ENCODE data around the gene BAZ2A. TPM values are rescaled to one million over a fixed set of nuclear protein-coding genes. Genes with fewer than 3 reads are reported as not detected.

BAZ2A gene
- total and polyA plus RNA-seq, 2 experiments from 2014 or later: 109 to 111 TPM

DNA sequence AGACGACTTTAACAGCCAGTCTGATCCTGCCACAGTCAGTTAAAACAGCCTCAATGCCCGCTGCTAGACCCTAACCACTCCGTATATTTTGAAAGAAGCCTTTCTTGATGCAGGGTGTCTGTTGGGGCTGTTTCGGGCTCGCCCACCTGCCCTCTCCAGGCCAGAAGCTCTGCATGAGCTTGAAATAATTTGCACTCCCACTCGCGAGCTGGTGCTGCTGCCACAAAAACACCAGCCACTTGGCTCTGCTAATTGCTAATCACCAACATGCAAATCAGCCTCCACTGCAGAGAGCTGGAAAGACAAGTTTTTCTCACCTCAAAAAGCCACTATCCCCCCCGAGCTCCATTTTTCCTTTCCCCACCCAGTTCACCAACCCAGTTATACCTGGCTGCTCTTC is 15.5 kb downstream of the BAZ2A start:
- Histone ChIP-seq H2AFZ (no peak overlapping the region), H3K4me1 (ENCODE audit: insufficient read depth) (no peaks in the 10 kb centered on the region), H3K79me2 (replicated peaks; ENCODE audit: insufficient read depth) (peaks cover 36% of the 10 kb centered on the region), H3K9me2 (ENCODE audit: insufficient read depth) (no peaks in the 10 kb centered on the region), H3F3A (replicated peaks; ENCODE audit: low read depth) (peaks cover 6% of the 10 kb centered on the region), H3K4me2 (no peak overlapping the region), H3K4me3 (no peak overlapping the region), H3K27me3 (ENCODE audit: insufficient read depth) (no peaks in the 10 kb centered on the region), H4K20me1 (replicated peaks; ENCODE audit: insufficient read depth) (peaks cover 29% of the 10 kb centered on the region), H3K36me3 (ENCODE audit: insufficient read depth) (peaks cover 59% of the 10 kb centered on the region), H3K27ac (ENCODE audit: low read depth) (no peak overlapping the region)
- Mint-ChIP-seq H3K4me3 (no peak overlapping the region), H3K9me3 (no peaks in the 10 kb centered on the region), H3K27ac (0 out of 2 replicates have a peak overlapping the region, but pooled peaks have one; percentile 19), H3K36me3 (ENCODE audit: low read depth) (peaks cover 73% of the 10 kb centered on the region), H3K27me3 (ENCODE audit: insufficient read depth, low read depth, poor library complexity) (peaks cover 2% of the 10 kb centered on the region), H3K4me1 (no peaks in the 10 kb centered on the region)
- DNase-seq (ENCODE audit: low spot score): no peak
- TF ChIP-seq POLR2AphosphoS5 (IDR thresholded peaks at IDR 0.05; ENCODE audit: low read depth) (no peak), ZNF331 (CRISPR knock-in tag; IDR thresholded peaks at IDR 0.05; ENCODE audit: low read depth) (no peak), EZH2phosphoT487 (IDR thresholded peaks at IDR 0.05; ENCODE audit: unreplicated experiment) (no peak), JUNB (IDR thresholded peaks at IDR 0.05; ENCODE audit: unreplicated experiment) (no peak), ZNF114 (CRISPR knock-in tag; IDR thresholded peaks at IDR 0.05) (no peak), STAT1 (IDR thresholded peaks at IDR 0.05; ENCODE audit: unreplicated experiment) (no peak), CREB1 (CRISPR knock-in tag; IDR thresholded peaks at IDR 0.05; ENCODE audit: low read depth) (no peak), EZH2 (IDR thresholded peaks at IDR 0.05; ENCODE audit: low read depth, unreplicated experiment) (no peak), NANOG (IDR thresholded peaks at IDR 0.05; ENCODE audit: borderline replicate concordance) (no peak)
- TF ChIP-seq, protein P1, sequence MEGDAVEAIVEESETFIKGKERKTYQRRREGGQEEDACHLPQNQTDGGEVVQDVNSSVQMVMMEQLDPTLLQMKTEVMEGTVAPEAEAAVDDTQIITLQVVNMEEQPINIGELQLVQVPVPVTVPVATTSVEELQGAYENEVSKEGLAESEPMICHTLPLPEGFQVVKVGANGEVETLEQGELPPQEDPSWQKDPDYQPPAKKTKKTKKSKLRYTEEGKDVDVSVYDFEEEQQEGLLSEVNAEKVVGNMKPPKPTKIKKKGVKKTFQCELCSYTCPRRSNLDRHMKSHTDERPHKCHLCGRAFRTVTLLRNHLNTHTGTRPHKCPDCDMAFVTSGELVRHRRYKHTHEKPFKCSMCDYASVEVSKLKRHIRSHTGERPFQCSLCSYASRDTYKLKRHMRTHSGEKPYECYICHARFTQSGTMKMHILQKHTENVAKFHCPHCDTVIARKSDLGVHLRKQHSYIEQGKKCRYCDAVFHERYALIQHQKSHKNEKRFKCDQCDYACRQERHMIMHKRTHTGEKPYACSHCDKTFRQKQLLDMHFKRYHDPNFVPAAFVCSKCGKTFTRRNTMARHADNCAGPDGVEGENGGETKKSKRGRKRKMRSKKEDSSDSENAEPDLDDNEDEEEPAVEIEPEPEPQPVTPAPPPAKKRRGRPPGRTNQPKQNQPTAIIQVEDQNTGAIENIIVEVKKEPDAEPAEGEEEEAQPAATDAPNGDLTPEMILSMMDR (conservative IDR thresholded peaks at IDR 0.05; ENCODE audit: low read depth in 2 of 2): no peak
- TF ChIP-seq, protein P2, sequence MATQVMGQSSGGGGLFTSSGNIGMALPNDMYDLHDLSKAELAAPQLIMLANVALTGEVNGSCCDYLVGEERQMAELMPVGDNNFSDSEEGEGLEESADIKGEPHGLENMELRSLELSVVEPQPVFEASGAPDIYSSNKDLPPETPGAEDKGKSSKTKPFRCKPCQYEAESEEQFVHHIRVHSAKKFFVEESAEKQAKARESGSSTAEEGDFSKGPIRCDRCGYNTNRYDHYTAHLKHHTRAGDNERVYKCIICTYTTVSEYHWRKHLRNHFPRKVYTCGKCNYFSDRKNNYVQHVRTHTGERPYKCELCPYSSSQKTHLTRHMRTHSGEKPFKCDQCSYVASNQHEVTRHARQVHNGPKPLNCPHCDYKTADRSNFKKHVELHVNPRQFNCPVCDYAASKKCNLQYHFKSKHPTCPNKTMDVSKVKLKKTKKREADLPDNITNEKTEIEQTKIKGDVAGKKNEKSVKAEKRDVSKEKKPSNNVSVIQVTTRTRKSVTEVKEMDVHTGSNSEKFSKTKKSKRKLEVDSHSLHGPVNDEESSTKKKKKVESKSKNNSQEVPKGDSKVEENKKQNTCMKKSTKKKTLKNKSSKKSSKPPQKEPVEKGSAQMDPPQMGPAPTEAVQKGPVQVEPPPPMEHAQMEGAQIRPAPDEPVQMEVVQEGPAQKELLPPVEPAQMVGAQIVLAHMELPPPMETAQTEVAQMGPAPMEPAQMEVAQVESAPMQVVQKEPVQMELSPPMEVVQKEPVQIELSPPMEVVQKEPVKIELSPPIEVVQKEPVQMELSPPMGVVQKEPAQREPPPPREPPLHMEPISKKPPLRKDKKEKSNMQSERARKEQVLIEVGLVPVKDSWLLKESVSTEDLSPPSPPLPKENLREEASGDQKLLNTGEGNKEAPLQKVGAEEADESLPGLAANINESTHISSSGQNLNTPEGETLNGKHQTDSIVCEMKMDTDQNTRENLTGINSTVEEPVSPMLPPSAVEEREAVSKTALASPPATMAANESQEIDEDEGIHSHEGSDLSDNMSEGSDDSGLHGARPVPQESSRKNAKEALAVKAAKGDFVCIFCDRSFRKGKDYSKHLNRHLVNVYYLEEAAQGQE (IDR thresholded peaks at IDR 0.05; ENCODE audit: unreplicated experiment): no peak
- TF ChIP-seq, protein P3, sequence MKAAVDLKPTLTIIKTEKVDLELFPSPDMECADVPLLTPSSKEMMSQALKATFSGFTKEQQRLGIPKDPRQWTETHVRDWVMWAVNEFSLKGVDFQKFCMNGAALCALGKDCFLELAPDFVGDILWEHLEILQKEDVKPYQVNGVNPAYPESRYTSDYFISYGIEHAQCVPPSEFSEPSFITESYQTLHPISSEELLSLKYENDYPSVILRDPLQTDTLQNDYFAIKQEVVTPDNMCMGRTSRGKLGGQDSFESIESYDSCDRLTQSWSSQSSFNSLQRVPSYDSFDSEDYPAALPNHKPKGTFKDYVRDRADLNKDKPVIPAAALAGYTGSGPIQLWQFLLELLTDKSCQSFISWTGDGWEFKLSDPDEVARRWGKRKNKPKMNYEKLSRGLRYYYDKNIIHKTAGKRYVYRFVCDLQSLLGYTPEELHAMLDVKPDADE (IDR thresholded peaks at IDR 0.05): no peak
- TF ChIP-seq, protein P4, sequence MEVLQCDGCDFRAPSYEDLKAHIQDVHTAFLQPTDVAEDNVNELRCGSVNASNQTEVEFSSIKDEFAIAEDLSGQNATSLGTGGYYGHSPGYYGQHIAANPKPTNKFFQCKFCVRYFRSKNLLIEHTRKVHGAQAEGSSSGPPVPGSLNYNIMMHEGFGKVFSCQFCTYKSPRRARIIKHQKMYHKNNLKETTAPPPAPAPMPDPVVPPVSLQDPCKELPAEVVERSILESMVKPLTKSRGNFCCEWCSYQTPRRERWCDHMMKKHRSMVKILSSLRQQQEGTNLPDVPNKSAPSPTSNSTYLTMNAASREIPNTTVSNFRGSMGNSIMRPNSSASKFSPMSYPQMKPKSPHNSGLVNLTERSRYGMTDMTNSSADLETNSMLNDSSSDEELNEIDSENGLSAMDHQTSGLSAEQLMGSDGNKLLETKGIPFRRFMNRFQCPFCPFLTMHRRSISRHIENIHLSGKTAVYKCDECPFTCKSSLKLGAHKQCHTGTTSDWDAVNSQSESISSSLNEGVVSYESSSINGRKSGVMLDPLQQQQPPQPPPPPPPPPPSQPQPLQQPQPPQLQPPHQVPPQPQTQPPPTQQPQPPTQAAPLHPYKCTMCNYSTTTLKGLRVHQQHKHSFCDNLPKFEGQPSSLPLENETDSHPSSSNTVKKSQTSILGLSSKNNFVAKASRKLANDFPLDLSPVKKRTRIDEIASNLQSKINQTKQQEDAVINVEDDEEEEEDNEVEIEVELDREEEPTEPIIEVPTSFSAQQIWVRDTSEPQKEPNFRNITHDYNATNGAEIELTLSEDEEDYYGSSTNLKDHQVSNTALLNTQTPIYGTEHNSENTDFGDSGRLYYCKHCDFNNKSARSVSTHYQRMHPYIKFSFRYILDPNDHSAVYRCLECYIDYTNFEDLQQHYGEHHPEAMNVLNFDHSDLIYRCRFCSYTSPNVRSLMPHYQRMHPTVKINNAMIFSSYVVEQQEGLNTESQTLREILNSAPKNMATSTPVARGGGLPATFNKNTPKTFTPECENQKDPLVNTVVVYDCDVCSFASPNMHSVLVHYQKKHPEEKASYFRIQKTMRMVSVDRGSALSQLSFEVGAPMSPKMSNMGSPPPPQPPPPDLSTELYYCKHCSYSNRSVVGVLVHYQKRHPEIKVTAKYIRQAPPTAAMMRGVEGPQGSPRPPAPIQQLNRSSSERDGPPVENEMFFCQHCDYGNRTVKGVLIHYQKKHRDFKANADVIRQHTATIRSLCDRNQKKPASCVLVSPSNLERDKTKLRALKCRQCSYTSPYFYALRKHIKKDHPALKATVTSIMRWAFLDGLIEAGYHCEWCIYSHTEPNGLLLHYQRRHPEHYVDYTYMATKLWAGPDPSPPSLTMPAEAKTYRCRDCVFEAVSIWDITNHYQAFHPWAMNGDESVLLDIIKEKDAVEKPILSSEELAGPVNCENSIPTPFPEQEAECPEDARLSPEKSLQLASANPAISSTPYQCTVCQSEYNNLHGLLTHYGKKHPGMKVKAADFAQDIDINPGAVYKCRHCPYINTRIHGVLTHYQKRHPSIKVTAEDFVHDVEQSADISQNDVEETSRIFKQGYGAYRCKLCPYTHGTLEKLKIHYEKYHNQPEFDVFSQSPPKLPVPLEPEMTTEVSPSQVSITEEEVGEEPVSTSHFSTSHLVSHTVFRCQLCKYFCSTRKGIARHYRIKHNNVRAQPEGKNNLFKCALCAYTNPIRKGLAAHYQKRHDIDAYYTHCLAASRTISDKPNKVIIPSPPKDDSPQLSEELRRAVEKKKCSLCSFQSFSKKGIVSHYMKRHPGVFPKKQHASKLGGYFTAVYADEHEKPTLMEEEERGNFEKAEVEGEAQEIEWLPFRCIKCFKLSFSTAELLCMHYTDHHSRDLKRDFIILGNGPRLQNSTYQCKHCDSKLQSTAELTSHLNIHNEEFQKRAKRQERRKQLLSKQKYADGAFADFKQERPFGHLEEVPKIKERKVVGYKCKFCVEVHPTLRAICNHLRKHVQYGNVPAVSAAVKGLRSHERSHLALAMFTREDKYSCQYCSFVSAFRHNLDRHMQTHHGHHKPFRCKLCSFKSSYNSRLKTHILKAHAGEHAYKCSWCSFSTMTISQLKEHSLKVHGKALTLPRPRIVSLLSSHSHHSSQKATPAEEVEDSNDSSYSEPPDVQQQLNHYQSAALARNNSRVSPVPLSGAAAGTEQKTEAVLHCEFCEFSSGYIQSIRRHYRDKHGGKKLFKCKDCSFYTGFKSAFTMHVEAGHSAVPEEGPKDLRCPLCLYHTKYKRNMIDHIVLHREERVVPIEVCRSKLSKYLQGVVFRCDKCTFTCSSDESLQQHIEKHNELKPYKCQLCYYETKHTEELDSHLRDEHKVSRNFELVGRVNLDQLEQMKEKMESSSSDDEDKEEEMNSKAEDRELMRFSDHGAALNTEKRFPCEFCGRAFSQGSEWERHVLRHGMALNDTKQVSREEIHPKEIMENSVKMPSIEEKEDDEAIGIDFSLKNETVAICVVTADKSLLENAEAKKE (CRISPR knock-in tag; IDR thresholded peaks at IDR 0.05): no peak
- no peak for ATAC-seq
